Gastrocnemius medialis (tissue), 4 donors: ENCODE measurements around the gene OSMR. TPM values are rescaled to one million over a fixed set of nuclear protein-coding genes. Genes with fewer than 3 reads are reported as not detected.

Experiments used
- ATAC-seq, 2 donors: fragments of 150-250 bp; one replicate each; pipeline ENCODE4 v1.9.1; 2016
- DNase-seq, 2 donors: peaks; one replicate each; pipeline ENCODE4 v3.0.0-alpha.2; 2019
- H3K27ac ChIP-seq, 4 donors: fragments of 200-600 bp; sonication (generic); 1 replicate in 1 of 4; 2 replicates in 3 of 4; pipeline ENCODE4 v1.5.1; 2016 to 2018; ENCODE audit warnings: mild to moderate bottlenecking in 2 of 4, moderate library complexity in 1 of 4
- H3K27me3 ChIP-seq, 3 donors: fragments of 200-600 bp; sonication (generic) in 2 of 3; 1 replicate in 1 of 3; 2 replicates in 2 of 3; pipeline versions ENCODE4 v1.5.1 to v1.6.0; 2016 to 2019; ENCODE audit warnings: mild to moderate bottlenecking in 1 of 3, moderate library complexity in 1 of 3
- H3K36me3 ChIP-seq, 2 donors: fragments of 200-600 bp; sonication (generic) in 1 of 2; one replicate each; pipeline ENCODE4 v1.5.1; 2017 to 2018
- H3K4me1 ChIP-seq, 2 donors: fragments of 200-600 bp; sonication (generic) in 1 of 2; one replicate each; pipeline ENCODE4 v1.5.1; 2016 to 2017; ENCODE audit warnings: mild to moderate bottlenecking in 2 of 2
- H3K4me3 ChIP-seq, 4 donors: fragments of 200-600 bp; sonication (generic) in 3 of 4; 1 replicate in 1 of 4; 2 replicates in 3 of 4; pipeline ENCODE4 v1.5.1; 2016 to 2019; ENCODE audit warnings: mild to moderate bottlenecking in 2 of 4
- H3K9me3 ChIP-seq, 3 donors: fragments of 200-600 bp; sonication (generic) in 2 of 3; 1 replicate in 1 of 3; 2 replicates in 2 of 3; pipeline ENCODE4 v1.5.1; 2016 to 2019
- CTCF ChIP-seq, 5 experiments: fragments of 450-650 bp in 3 of 5; fragments of 200-600 bp in 2 of 5; sonication (generic) in 2 of 5; IDR thresholded peaks in 4 of 5; conservative IDR thresholded peaks in 1 of 5; 1 replicate in 4 of 5; 2 replicates in 1 of 5; pipeline ENCODE4 v1.5.1; 2016 to 2019; ENCODE audit warnings: antibody characterized with exemption in 5 of 5, mild to moderate bottlenecking in 3 of 5, moderate library complexity in 3 of 5
- POLR2A ChIP-seq, 2 donors: fragments of 450-650 bp; IDR thresholded peaks; one replicate each; pipeline ENCODE4 v1.6.1; 2017; ENCODE audit warnings: antibody characterized with exemption in 2 of 2, mild to moderate bottlenecking in 2 of 2, moderate library complexity in 2 of 2
- in situ Hi-C, 4 donors: fragments of 200-750 bp; cut with MboI; loops; one replicate each; pipeline versions ENCODE4 v1.15.0 to v1.8.0; 2017; ENCODE audit warnings: low sequenced_read_pairs in 4 of 4
- intact Hi-C: fragments of 100-400 bp; cut with DNase I; formaldehyde crosslinking; loops from one replicate; pipeline ENCODE4 v1.15.1; 2023; ENCODE audit warnings: low total_unique reads
- total RNA-seq, 4 donors: library from RNA; depleted of rRNA; stranded (reverse); fragments of >200 nt; gene quantifications; one replicate each; pipeline versions ENCODE4 v1.1.0 to v1.2.3, GENCODE V29; 2016

OSMR gene
- total RNA-seq, 4 donors from 2014 or later = 4.9 to 12.4 (median 6.5) TPM

DNA sequence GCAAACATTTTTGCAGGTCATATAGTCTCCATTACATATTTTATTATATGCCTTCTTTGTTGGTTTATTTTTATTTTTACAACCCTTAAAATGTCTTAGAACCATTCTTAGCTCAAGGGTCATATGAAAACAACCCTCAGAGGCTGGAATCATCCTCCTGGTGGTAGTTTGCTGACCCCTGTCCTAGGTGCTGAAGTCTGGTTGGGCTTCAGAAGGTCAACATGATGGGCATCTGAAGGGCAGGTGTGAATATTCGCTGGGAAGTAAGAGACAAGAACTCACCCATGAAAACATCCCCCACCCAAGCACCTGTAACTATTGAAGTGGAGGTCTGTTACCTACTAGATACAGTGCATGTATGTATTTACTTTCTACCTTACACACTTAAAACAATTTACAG is 75.4 kb downstream of the OSMR start:
- Histone ChIP-seq H3K36me3 (no peaks in the 10 kb centered on the region), H3K9me3 (no peaks in the 10 kb centered on the region), H3K27ac (no peak overlapping the region), H3K4me1 (no peaks in the 10 kb centered on the region), H3K27me3 (no peaks in the 10 kb centered on the region), H3K4me3 (no peak overlapping the region)
- no peak for TF ChIP-seq CTCF (IDR thresholded peaks at IDR 0.05 in 4 of 5, conservative IDR thresholded peaks at IDR 0.05 in 1 of 5)
- no peak for TF ChIP-seq POLR2A (IDR thresholded peaks at IDR 0.05)
- DNase-seq (no peak), ATAC-seq (no peak)
- intact Hi-C loops = loop anchor here (5.0 to 10.0 kb wide), 2 partner anchors 89 to 496 kb away; no protein-coding TSS in a partner anchor
- in situ Hi-C loops = loop anchor here in 1 of 4 donors (5.0 kb wide), 1 partner anchor 89 kb away; no protein-coding TSS in a partner anchor

DNA sequence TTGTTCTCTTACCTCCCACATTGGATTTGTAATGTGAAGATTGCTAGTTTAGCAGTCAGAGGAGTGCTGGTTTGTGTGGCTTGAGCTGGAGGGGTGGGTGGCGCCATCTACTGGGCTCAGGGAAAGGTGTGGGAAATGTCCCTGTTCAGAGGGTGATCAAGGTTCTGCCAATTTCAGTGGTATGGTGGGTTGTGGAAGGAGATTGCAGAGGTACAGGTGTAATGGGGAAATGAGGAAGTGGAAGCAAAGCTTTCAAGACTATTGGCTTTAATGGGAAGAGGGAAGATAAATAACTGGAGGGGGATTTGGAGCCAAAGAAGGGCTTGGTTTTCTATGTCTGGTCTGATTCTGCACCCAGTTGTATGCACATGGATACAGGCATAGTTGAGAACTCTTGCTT is 76.4 kb downstream of the OSMR start:
- in situ Hi-C loops = loop anchor here in 1 of 4 donors (5.0 kb wide), 1 partner anchor 90 kb away; no protein-coding TSS in a partner anchor
- Histone ChIP-seq H3K4me3 (no peak overlapping the region), H3K36me3 (no peaks in the 10 kb centered on the region), H3K4me1 (no peaks in the 10 kb centered on the region), H3K9me3 (no peaks in the 10 kb centered on the region), H3K27me3 (no peaks in the 10 kb centered on the region), H3K27ac (no peak overlapping the region)
- no peak for ATAC-seq
- intact Hi-C loops = loop anchor here (5.0 to 10.0 kb wide), 2 partner anchors 90 to 497 kb away; no protein-coding TSS in a partner anchor
- TF ChIP-seq POLR2A (IDR thresholded peaks at IDR 0.05) (no peak), CTCF (IDR thresholded peaks at IDR 0.05 in 4 of 5, conservative IDR thresholded peaks at IDR 0.05 in 1 of 5) (peak in 4 of 5 experiments; percentile 29 to 68 (median 62))
- no peak for DNase-seq

GRCh38 chr5:38923661-38924451 is 78.0 kb downstream of the OSMR start:
- Histone ChIP-seq H3K36me3 (no peaks in the 10 kb centered on the region), H3K9me3 (no peaks in the 10 kb centered on the region), H3K4me3 (no peak overlapping the region), H3K27me3 (no peaks in the 10 kb centered on the region), H3K27ac (peak overlapping the region in 2 of 4 donors; percentile 41 to 54), H3K4me1 (no peaks in the 10 kb centered on the region)
- peak; percentile 80 to 83 for ATAC-seq
- intact Hi-C loops = loop anchor here (5.0 to 10.0 kb wide), 2 partner anchors 92 to 499 kb away; no protein-coding TSS in a partner anchor
- in situ Hi-C loops = loop anchor here in 1 of 4 donors (5.0 kb wide), 1 partner anchor 92 kb away; no protein-coding TSS in a partner anchor
- TF ChIP-seq POLR2A (IDR thresholded peaks at IDR 0.05) (no peak), CTCF (IDR thresholded peaks at IDR 0.05 in 4 of 5, conservative IDR thresholded peaks at IDR 0.05 in 1 of 5) (no peak)
- DNase-seq = no peak

GRCh38 chr5:38925154-38925925 is 79.5 kb downstream of the OSMR start:
- H3K9me3 ChIP-seq = no peaks in the 10 kb centered on the region
- intact Hi-C loops (loop anchor here (10.0 kb wide), 1 partner anchor 501 kb away; no protein-coding TSS in a partner anchor), in situ Hi-C loops (loop anchor here in 1 of 4 donors (25.0 kb wide), 1 partner anchor 438 kb away; no protein-coding TSS in a partner anchor)
- H3K27me3 ChIP-seq = no peaks in the 10 kb centered on the region
- DNase-seq = no peak
- no peaks in the 10 kb centered on the region for H3K4me1 ChIP-seq
- TF ChIP-seq CTCF (IDR thresholded peaks at IDR 0.05 in 4 of 5, conservative IDR thresholded peaks at IDR 0.05 in 1 of 5) = no peak
- TF ChIP-seq POLR2A (IDR thresholded peaks at IDR 0.05) = no peak
- no peak for ATAC-seq
- H3K27ac ChIP-seq = peak overlapping the region in 2 of 4 donors; percentile 3 to 29
- no peaks in the 10 kb centered on the region for H3K36me3 ChIP-seq
- H3K4me3 ChIP-seq = no peak overlapping the region
